ENCODE results near the gene TTLL13.

- TF ChIP-seq POLR2A (IDR thresholded peaks at IDR 0.05; ENCODE audit: low read depth): no peak
- no peak for TF ChIP-seq CTCF (IDR thresholded peaks at IDR 0.05)
- TF ChIP-seq EP300 (IDR thresholded peaks at IDR 0.05): no peak
Measured at GRCh38 chr15:90309020-90309419, 59.7 kb downstream of the TTLL13 start.

Data from esophagus muscularis mucosa (tissue), 4 donors.